DLD1 (cell line): ENCODE data around the gene CERS5.
"Not testable (repeated sequence)": the region's sequence is repeated elsewhere in the genome, so short reads cannot be mapped to it uniquely, and the experiment has no call there.

ENCODE experiments used
- in situ Hi-C: cut with HindIII; loops from 2 replicates; pipeline ENCODE4 v1.10.0; 2017; ENCODE audit warnings: low sequenced_read_pairs

The CERS5 gene

DNA sequence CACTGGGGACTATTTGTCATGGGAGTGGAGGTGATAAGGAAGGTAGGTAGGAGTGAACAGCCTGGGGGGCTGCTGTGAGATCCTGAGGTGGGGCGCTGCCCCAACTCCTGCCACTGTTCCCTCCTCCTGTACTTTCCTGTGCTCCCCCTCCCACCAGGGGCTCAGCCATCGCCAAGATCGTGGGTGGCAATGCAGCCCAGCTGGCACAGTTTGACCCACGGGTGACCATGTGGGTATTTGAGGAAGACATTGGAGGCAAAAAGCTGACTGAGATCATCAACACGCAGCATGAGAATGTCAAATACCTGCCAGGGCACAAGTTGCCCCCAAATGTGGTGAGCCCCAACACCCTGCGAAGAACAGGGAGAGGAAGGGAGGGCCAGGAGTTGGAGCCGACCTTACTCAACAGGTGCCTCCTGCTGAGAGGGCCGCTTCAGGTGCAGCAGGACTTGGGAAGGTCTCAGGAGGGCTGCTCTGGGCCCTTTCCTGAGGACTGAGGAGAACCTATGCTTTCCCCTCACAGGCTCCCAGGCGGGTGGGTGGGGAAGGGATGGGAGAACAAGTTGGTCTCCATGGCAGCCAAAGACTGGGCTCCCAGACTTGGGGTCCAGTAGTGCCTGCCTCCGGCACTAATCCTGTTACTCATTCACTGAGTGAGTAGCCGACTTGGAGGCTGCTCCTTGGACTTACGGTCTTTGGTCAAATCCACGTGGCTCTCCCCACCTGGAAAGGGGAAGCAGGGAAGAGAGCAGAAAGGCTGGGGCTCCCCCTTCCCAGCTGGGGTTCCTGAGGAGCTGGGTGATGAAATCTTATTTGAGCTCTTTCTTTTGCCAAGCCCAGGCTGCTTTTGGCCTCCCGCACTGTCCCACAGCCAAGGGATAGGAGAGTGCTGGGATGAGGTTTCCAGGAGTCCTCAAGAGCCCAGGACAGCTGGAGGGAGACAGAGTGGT is 62.5 kb downstream of the CERS5 start:
- in situ Hi-C loops: no loop called here

DNA sequence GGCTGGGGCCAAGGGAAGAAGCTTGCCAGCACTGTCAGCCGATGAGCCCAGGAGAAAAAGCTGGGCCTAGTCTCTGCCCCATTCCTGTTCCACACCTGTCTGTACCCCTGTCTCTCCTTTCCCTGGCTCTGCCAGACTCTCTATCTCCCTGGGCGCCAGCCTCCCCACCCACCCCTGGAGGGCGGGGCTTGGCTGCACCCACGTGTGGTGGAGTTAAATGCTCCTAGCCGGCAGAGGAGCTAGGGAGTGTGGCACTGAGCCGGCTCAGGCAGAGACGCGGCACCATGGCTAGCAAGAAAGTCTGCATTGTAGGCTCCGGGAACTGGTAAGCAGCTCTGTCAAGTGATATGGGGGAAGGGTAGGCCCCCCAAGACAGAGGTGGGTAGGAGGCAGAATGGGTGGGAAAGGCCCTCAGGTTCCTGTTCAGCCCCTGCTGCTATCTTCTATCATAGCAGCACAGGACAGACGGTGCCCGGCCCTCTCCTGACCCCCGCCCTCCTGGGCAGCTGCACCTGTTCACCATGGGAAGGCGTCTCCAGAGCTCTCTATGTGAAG is 63.3 kb downstream of the CERS5 start, which contains the start of gene GPD1:
GPD1 (plus strand) TSS at position 242 of the 555 bp plus-strand sequence; CDS start at position 285, 43 bp downstream.
- in situ Hi-C loops: no loop called here

- in situ Hi-C loops: no loop called here
These were observed 63.8 kb downstream of the CERS5 start for GRCh38 chr12:50103351-50103750.

DNA sequence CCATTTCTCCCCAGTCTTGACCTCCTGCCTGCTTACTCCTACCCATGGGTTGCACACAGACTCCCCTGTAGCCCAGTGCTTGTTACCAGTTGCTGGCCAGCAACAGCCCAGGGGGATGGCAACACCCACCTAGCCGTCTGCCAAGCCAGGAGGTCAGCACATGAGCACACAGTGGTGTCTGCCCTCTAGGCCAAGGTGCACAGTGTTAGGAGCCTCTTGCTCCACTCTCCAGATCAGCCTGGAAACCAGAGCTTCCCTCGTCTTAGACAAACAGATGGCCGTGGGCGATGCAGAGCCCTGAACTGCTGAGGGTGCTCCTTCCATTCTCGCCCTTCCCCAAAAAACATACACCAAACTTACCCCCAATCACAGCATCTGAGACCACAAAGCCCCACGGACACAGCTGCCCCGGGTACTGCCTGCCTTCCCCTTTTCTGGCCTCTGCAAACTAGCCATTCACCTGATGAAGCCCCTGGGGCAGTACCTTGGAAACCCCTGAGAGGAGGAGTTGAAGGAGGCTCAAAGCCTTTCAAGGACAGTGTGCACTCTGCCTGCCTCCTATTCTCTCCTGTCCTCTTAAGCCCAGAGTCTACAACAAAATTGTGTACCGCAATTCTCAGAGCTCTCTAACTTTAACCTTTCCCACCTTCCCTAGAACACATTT is 64.4 kb downstream of the CERS5 start:
- in situ Hi-C loops: no loop called here

GRCh38 chr12:50102131-50102531 is 65.0 kb downstream of the CERS5 start:
- in situ Hi-C loops: no loop called here

DNA sequence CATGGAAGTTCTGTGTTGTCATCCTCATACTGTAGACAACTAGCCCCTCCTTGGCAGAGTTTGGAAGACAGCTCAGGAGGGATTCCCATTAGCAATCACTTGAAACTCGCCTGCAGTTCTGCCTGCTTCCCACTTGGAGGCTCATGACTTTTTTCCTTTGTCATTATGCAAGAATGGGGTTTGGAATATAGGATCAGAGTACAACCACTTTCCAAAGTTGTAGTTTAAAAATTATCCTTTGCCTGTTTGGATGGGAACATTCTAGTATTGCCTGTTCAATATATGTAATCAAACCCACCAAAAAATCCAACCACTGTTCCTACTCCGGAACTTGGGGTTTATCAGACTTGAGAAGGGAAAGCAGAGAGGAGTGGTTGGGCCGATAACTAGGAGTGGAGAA is 65.5 kb downstream of the CERS5 start:
- in situ Hi-C loops: no loop called here

GRCh38 chr12:50100561-50100960 is 66.6 kb downstream of the CERS5 start:
- in situ Hi-C loops: no loop called here

GRCh38 chr12:50099302-50100008 is 67.7 kb downstream of the CERS5 start:
- in situ Hi-C loops: no loop called here

- in situ Hi-C loops: no loop called here
These were observed 69.2 kb downstream of the CERS5 start for GRCh38 chr12:50097952-50098351.

DNA sequence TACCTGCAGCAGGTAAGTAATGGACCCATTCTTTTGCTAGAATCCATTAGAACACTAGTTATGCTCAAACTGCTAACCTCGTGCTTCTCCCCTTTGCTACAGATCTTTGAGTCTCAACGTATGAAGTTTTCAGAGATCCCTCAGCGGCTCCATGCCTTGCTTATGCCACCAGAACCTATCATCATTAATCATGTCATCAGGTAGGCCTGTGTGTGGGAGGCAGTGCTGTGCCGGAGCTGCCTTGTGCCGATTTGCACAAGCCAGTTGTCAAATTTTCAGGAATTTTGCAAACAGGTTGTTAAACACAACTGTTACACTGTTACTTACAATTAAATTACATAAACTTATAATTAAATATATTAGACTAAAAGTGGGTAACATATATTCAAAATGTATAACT is 76.8 kb downstream of the CERS5 start:
- in situ Hi-C loops: no loop called here

- in situ Hi-C loops: no loop called here
These were observed 77.4 kb downstream of the CERS5 start for GRCh38 chr12:50089730-50090129.

GRCh38 chr12:50088577-50089335 is 78.4 kb downstream of the CERS5 start:
- in situ Hi-C loops: no loop called here

DNA sequence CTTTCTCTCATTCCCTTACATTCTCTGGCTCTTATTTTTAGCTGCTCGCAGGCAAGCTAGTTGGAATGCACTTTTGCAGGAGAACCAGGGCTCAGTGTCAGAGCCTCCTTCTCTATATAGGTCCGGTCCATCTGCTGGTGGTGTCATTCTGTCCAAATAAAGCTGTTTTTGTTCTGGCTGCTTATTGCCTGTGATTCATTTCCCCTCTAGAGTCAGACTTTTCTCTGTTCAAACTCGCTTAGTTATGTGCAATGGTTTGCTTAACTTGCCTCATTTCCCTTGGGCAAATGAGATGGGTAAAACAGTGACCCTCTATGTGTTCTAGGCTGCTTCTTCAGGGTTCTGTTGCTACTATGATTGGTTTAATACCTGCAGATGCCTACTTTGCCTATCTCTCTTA is 79.2 kb downstream of the CERS5 start:
- in situ Hi-C loops: no loop called here

DNA sequence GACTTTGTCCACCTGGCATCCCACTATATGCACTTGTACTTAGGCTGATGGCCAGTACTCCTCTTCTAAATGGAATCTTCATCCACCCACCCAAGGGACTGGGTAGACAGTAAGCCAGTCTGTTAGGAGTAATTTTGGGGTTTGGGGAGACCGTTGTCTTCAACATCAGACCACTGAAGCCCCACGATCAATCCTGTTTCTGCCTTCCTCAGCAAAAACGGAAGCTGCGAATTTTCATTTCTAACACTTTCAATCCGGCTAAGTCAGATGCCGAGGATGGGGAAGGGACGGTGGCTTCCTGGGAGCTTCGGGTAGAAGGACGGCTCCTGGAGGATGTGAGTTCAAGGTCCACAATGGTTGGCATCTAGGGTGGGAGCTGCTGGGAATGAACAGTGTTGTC is 80.0 kb downstream of the CERS5 start:
- in situ Hi-C loops: no loop called here

GRCh38 chr12:50086148-50086547 is 81.0 kb downstream of the CERS5 start:
- in situ Hi-C loops: no loop called here

GRCh38 chr12:50085615-50086072 is 81.5 kb downstream of the CERS5 start:
- in situ Hi-C loops: no loop called here

GRCh38 chr12:50084775-50085614 is 82.2 kb downstream of the CERS5 start, which contains the start of gene SMARCD1:
SMARCD1 (plus strand) TSS chr12:50085342; CDS start chr12:50085370, 28 bp downstream.
- in situ Hi-C loops: no loop called here

DNA sequence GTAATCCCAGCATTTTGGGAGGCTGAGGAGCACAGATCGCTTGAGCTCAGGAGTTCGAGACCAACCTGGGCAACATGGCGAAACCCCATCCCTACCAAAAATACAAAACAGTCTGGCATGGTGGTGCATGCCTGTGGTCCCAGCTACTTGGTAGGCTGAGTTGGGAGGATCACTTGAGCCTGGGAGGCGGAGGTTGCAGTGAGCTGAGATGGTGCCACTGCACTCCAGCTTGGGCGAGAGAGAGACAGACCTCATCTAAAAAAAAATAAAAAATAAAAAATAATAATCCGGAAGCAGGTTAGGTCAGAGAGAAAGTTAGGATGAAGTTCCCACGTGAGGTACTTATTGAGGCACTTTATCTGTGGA is 82.8 kb downstream of the CERS5 start:
- in situ Hi-C loops: not testable (repeated sequence)

GRCh38 chr12:50083301-50083700 is 83.9 kb downstream of the CERS5 start:
- in situ Hi-C loops: no loop called here
